GM18519 (cell line): ENCODE data around the gene PNMT.

Experiments used
- ATAC-seq: cut with Tn5 transposase; IDR thresholded peaks from one replicate; pipeline ENCODE4 v1.9.1; 2021; ENCODE audit warnings: mild to moderate bottlenecking, moderate library complexity; ENCODE audit not compliant: unreplicated experiment, low FRiP score

The PNMT gene

DNA sequence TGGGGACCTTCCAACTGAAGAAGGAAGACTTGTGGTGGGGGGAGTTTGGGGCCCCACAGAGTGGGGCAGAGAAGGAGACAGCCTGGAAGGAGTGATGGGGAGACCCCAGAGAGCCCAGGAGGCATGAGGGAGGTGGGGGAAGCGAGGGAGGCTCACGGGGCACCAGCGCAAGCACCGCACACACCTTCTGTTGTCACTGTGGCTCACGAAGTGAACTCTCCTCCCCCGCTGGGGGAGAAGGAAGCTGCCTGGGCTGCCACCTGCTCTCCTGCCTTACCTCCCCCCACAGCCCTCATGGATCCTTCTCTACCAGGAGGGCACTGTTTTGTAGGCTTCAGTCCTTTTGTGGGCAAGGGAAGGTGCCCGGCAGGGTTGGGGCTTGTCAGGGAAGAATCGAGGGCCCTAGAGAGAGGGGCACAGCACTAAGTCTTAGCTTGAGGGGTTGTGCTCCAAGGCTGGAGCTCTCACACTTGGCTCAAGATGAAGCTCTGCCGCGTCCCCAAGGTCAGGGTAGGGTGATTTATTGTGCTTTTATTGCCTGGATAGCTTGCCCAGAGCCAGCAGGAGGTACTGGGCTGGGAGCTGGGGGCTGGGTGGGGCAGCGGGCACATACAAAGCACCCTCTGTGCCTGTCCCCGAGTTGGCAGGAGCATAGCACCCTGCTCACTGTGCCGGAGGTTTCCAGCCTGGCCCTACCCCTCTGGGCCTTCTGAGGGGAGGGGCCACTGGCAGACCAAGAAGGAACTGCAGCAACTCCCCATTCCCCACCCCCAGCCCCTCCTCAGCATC lies 35.9 kb upstream of the PNMT start:
- ATAC-seq = no peak

DNA sequence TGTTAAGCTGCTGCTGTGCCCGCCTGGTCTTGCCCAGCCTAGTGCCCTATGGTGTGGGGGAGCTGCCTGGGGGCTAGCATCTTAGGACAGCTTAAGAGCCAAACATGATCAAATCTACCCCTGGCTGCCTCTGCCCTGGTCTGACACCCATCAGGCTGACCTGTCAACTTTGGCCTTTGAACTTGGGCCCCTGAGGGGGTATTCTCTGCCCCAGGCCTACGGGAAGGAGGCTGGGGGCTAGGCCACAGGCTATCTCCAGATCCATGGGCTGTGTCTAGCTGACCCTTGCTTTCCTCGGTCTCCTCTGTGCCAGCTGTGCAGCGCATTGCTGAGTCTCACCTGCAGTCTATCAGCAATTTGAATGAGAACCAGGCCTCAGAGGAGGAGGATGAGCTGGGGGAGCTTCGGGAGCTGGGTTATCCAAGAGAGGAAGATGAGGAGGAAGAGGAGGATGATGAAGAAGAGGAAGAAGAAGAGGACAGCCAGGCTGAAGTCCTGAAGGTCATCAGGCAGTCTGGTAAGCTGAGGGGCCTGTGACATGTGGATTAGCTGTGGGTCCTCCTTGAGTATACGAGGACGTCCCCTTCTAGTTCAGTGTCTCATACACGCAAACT lies 34.6 kb upstream of the PNMT start:
- no peak for ATAC-seq

DNA sequence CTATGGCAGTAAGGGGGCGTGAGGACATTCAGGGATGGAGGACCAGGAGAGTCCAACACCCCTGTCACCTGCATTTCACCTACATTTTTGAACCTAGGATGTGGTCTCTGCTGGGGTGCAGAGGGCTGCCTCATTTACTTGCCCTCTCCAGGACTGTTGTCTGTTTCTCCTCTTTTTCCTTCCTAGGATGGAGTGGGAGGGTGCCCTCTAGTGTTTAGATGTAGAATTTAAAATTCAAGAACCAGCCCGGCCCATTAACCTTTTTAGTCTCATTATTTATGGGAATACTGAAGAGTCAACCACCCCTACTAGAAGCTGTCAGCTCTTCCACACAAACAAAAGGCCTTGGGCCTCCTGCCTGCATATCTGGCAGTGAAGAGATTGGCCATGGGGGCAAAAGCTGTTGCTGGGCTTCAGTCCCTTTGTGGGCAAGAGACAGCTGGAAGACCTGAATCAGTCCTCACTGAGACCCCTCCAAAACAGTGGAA lies 33.8 kb upstream of the PNMT start:
- no peak for ATAC-seq

DNA sequence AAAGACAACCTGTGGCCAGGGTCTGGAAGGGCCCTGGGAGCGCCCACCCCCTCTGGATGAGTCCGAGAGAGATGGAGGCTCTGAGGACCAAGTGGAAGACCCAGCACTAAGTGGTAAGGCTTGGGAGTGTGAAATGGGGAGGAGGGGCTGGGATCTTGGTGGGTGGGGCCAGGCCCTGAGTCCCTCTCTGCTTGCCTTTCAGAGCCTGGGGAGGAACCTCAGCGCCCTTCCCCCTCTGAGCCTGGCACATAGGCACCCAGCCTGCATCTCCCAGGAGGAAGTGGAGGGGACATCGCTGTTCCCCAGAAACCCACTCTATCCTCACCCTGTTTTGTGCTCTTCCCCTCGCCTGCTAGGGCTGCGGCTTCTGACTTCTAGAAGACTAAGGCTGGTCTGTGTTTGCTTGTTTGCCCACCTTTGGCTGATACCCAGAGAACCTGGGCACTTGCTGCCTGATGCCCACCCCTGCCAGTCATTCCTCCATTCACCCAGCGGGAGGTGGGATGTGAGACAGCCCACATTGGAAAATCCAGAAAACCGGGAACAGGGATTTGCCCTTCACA lies 32.6 kb upstream of the PNMT start:
- no peak for ATAC-seq

DNA sequence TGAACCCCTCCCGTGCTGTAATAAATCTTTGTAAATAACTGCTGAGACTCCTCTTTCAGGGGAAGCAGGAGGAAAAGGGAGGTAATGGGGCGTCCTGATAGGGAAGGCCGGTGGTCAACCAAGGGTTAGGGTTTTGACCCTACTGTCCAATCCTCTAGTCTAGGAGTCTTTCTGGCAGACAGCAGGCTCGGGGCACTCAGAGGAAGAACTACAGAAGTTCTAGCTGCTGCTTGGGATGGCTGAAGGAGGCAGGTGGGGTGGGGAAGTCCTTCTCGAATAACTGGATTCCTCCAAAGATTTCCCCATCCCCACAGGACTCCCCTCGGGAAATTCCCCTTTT lies 31.7 kb upstream of the PNMT start:
- ATAC-seq = peak; percentile 18

DNA sequence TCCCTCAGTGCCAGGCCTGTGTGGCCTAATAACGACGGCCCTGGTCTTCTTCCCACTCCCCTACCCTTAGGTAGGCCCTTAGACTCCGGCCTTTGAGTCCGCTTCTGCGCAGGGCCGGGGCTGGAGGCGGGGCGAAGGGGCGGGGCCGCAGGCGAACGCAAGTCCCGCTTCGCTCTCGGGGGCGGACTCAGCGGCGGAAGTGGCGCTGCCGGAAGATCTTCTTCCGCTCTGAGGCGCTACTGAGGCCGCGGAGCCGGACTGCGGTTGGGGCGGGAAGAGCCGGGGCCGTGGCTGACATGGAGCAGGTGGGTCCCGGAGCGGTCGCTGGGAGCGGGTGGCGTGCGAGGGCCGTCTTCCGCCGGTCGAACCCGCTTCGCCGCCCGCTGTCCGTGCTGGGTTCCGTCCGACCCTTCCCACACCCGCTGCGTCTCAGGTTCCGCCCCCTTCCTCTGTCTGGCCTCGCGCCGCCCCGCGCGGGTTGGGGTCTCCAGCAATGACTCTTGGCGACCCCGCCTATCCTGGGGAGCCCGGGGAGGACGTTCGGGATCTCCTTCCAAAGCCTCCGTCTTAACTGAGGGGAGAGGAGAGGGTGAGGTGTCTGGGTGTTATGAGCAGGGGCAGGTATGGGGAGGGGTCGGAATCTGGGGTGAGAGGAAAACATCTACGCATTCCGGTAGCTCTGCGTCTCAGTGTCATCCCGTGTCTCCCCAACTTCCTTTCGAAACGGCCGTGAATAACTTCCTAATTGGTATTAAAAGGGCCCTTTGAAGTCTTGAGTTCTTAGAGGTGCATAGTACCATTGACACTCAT lies 31.1 kb upstream of the PNMT start, which contains the start of gene STARD3:
TSS of gene STARD3 (plus strand) at position 218 of the 810 bp plus-strand sequence. CDS start 16,388 bp downstream, outside the sequence.
- ATAC-seq = peak; percentile 58

DNA sequence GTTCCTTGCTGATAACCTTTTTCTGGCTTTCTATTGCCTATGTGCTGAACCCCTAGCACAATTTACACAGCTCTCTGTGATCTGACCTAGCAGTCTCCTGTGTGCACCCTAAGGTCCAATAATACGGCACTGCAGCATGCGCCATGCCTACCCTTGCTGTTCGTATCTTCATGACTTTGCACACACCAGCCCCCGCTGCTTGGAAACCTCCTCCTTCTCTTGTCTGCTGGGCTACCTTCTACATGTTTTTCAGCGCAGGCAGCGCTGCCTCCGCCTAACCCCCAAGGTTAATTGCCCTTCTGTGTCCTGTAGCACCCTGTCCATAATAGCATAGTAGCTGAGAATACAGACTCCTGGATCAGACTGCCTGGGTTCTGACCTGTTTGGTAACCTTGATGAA lies 29.9 kb upstream of the PNMT start:
- ATAC-seq = no peak

DNA sequence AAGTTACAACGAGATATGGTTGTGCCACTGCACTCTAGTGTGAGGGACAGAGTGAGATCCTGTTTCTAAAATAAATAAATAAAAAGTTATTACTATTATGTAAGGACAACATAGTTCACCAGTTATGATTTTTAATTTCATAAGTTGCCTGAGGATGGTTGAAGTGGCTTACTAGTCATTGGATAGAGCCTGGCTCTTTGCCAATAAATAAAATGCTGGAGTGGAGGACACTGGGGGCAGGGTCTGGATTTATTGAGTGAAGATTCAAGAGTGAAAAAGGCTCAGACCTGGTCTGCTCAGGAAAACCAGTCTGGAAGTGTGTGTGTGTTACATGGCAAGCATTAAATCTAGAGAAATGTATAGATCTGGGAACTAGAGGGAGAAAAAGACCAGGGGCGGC lies 29.2 kb upstream of the PNMT start:
- no peak for ATAC-seq

DNA sequence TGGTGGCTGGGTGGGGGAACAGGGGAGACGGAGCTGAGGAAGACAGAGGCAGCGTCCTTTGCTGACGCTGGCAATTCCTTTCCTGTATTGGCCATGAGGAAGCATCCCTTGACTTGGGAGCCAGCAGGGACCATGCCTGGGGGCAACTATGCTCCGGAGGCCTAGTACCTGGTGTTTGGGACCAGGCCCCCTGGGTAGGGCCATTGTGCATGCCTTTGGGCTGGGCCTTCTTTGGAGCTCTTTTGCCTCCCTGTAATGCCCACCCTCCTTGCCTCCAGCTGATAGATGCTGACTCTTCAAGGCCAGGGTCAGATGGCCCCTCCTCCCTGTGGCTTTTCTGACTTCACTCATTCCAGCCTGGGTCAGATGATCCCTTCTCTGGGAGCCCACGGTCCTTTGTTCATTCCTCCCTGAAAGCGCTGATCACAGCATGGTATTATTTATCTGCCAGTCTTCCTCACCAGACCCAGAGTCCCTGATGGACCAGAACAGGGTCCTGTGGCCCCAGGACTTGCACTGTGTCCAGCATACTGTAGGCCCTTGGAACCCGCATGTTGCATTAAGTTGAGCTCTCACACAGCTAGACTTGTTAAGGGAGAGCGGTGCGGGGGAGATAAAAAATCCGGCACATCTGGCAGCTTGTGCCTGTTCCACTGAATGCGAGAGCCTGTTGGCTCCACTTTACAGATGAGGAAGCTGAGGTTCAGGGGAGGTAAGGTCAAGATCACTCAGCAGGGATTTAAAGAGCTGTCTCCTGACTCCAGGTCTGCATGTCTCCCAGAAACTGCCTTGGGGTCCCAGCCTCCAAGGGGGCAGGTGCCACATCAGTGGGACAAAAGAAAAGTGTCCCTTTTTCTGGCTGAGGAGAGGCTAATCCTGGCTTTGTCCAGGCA lies 28.4 kb upstream of the PNMT start:
- ATAC-seq = no peak

DNA sequence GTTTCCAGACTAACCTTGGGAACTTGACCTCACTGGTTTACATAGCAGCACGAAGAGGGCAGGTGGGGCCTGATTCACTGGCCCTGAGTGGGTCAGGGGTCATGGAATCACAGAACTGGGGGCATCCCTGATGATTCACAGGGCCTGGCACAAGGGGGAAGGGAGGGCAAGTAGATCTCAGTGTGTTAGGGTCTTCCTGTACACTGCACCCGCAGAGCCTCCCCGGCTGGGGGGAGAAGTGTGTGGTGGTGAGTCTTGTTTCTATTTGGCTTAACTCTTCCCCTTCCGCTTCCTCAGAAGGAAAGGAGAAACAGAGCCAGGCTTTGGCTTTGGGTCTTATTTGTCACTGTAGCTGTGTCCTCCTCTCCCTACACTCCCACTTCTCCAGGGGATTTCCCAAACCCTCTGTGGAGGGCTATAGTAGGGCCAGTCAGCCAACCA lies 27.6 kb upstream of the PNMT start:
- no peak for ATAC-seq

DNA sequence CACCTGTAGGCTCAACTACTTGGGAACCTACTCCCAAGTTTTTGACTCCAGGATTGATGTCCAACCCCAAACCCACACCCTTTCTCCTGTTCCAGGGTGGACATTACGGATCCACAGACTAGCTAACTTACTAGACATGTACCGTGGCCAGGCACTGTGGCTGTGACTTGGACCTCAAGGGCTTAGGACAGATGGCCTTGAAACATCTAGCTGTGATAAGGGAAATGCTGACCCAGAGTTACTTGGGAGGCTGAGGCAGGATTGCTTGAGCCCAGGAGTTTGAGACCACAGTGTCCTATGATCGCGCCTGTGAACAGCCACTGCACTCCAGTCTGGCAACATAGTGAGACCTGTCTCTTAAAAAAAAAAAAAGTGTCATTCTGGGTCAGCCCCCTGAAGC lies 27.2 kb upstream of the PNMT start:
- no peak for ATAC-seq

DNA sequence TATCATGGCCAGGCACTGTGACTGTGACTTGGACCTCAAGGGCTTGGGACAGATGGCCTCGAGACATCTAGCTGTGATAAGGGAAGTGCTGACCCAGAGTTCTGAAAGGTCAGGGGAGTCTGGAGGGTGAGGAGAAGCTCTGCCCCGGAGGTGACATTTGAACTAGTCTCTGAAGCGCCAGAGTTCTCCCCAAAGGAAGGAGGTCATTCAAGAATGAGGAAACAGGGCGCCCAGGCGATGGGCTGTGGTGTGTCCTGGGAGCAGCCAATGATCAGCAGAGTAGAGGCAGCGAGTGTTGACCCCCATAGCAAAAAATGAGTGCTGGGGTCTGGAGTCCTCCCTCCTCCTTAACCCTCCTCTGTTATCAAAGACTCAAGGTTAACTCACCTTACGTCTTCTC lies 26.4 kb upstream of the PNMT start:
- ATAC-seq = no peak

DNA sequence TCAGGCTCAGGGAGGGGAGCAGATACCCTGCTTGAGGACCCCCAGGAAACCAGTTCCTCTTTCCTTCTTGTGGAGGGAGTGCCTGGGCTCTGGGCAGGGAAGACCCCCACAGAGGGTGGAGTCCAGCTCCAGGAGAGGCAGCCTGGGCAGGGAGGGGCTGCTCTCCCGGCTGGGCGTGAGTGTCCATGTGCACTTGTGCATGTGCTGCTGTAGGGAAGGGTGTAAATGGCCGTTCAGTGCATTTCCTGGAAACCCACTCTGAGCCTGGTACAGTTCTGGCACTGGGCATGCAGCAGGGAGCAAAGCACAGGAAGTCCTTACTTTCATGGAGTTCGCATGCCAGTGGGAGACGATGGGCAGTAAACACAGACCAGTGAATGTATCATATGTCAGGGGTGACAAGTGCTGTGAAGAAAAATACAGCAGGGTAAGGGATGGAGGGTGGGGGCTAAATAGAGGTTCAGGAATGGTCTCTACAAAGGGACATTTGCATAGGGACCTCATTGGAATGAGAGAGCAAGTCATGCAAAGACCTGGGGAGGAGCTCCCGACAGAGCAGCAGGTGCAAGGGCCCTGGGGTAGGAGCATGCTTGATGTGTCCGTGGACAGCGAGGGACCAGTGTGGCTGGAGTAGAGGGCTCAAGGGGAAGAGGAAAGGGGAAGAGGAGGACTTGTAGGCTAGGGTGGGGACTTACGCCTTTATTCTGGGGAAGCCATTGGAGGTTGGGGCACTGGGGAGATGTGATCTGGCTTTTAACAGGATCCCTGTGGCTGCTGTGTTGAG lies 25.8 kb upstream of the PNMT start:
- no peak for ATAC-seq

DNA sequence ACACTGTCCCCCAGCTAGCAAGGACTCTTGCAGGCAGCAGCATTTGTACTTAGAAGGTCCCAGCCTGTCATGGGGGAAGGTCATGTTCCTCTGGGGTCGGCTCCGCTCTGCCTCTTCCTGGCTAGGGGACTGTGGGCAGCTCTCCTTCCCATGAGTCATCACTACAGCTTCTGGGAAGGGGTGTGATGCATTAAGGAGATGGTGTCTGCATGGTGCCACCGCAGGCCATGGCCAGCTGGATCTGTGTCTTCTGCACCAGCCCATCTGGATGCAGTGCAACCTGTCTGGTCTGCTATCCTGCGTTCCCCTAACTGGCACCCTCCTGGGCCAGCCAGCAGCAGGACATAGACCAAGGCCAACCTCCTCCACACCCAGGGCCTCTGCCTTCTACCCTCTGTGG lies 25.0 kb upstream of the PNMT start:
- ATAC-seq = no peak

DNA sequence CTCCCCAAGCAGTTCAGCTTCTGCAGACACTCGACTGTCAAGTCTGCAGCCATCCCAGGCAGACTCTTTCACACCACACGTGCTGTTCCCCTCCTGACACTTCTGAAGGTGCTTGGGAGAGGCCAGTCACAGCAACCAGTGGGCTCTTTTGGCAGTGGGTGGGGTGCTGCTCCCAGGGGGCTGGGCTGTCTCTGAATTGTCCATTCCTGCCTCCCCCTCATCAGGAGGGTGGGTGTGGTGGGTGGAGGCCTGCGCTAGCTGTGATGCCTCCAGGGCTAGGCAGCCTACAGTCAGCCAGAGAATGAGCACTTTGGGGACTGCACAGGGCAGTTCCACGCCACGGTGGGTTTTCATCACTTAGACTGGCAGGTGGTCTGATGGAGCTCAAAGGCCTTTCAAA lies 21.0 kb upstream of the PNMT start:
- no peak for ATAC-seq

DNA sequence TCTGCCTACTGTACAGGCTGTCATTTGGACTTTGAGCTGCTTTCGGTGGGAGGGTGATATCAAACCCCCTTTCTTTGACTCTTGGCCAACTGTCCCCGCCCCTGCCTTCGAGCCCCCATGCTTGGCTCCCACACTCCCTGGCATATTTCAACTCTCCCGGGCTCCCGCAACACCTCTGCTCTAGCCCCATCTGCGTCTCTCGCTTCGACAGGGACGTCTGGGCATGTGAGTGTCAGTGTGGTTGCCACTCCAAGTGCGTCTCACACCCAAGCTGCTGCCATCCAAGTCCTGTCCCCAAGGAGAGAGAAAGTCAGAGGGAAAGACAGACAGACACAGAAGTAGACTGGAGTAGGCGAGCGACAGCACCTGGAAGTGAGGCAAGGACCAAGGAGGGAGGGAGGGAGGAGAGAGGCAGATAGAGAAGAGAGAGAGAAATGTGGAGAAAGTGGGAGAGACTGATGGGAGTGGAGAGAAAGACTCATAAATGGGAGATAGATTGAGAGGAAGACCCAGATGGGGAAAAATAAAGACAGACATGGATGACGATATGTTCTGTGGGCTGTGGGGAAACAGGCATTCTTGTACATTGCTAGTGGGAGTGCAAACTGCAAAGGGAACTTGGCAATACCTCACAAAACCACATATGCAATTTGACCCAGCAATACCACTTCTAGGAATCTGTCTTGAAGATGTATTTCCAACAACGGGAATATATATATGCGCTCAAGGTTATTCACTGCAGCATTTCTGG lies 19.5 kb upstream of the PNMT start:
- ATAC-seq = no peak

DNA sequence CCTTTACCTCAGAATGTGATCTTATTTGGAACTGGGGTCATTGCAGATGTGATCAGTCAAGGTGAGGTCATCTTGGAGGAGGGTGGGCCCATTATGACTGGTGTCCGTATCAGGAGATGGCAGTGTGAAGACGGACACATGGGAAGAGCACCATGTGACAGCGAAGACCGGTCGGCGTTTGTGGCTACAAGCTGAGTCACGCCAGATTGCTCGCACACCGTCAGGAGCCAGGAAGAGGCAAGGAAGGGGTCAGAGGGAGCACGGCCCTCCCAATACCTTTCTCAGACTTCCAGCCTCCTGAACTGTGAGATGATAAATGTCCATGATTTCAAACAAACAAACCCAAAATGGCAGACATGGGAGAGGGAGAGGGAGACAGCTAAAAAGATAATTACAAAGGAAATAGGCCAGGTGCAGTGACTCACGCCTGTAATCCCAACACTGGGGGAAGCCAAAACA lies 18.1 kb upstream of the PNMT start:
- ATAC-seq = no peak

DNA sequence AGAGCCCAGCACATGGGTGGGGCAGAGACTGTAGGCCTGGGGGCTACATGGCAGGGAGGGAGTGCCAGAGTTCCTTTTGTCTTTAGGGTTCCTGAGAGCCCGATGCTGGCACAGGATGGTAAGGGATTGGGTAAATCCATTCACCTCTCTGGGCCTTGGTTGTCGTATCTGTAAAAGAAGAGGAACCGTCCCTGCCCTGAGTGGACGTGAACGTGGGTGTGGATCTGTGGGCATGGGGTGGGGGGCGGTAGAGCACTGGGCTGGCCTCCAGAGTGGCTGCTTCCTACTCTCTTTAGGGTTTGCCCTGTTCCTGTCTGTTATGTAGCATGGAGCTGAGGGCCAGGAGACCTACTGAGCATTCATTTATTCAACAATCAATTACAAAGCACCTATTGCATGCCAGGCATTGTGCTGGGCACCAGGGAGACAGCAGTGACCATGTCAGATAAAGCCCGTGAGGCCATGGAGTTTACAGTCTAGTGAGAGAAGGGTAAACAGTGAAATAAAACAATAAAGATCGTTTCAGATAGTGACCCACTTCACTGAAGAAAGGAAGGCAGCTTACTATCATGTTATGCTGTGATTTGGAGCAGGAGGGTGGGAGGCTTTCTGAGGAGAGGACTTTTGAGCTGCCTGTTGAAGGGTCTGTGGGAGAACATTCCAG lies 16.2 kb upstream of the PNMT start:
- no peak for ATAC-seq
